Measurements from ENCODE around the gene ARHGAP40. TPM values are rescaled to one million over a fixed set of nuclear protein-coding genes. Genes with fewer than 3 reads are reported as not detected.

Gene ARHGAP40
- total RNA-seq, 1 donor from 2014 or later = not detected

Other genes with a start within 250 kb of the ARHGAP40 start
- gene SNHG17, start 166.5 kb upstream of the ARHGAP40 start, total RNA-seq = 4.8 TPM
- gene RALGAPB, start 129.0 kb upstream of the ARHGAP40 start, total RNA-seq = 21.5 TPM
- not detected for gene ADIG, start 20.6 kb upstream of the ARHGAP40 start, total RNA-seq
- not detected for gene SLC32A1, start 122.7 kb downstream of the ARHGAP40 start, total RNA-seq
- 3.2 TPM for gene ACTR5, start 146.7 kb downstream of the ARHGAP40 start, total RNA-seq
- gene PPP1R16B, start 203.9 kb downstream of the ARHGAP40 start, total RNA-seq = 6.8 TPM

Measured in Right ventricle myocardium superior (tissue), 1 donor.